Kidney epithelial cell (primary cell): Measurements from ENCODE around the gene NOC3L. TPM values are rescaled to one million over a fixed set of nuclear protein-coding genes. Genes with fewer than 3 reads are reported as not detected.

Experiments used
- DNase-seq: peaks from one replicate; pipeline ENCODE4 v3.0.0-alpha.2; 2010; ENCODE audit warnings: low read depth
- H3K27me3 ChIP-seq: 2 replicates; pipeline ENCODE4 v1.6.0; 2011; ENCODE audit warnings: low read length; ENCODE audit not compliant: control insufficient read depth, insufficient read depth
- H3K36me3 ChIP-seq: 2 replicates; pipeline ENCODE4 v1.5.1; 2011; ENCODE audit warnings: low read length; ENCODE audit not compliant: control insufficient read depth, insufficient read depth
- H3K4me3 ChIP-seq: 2 replicates; pipeline ENCODE4 v1.5.1; 2011; ENCODE audit warnings: low read depth, mild to moderate bottlenecking, control low read depth, low read length
- CTCF ChIP-seq: IDR thresholded peaks from 2 replicates; pipeline ENCODE4 v1.5.1; 2011; ENCODE audit warnings: mild to moderate bottlenecking, moderate library complexity, low read length, control low read depth, inconsistent platforms; ENCODE audit not compliant: insufficient read depth, poor library complexity, severe bottlenecking
- total RNA-seq: library from RNA; depleted of rRNA; stranded (reverse); fragments of >200 nt; gene quantifications from 2 replicates; pipeline ENCODE4 v1.2.3, GENCODE V29; 2015

NOC3L gene
- total RNA-seq, 1 donor from 2014 or later, result 17.8 TPM

DNA sequence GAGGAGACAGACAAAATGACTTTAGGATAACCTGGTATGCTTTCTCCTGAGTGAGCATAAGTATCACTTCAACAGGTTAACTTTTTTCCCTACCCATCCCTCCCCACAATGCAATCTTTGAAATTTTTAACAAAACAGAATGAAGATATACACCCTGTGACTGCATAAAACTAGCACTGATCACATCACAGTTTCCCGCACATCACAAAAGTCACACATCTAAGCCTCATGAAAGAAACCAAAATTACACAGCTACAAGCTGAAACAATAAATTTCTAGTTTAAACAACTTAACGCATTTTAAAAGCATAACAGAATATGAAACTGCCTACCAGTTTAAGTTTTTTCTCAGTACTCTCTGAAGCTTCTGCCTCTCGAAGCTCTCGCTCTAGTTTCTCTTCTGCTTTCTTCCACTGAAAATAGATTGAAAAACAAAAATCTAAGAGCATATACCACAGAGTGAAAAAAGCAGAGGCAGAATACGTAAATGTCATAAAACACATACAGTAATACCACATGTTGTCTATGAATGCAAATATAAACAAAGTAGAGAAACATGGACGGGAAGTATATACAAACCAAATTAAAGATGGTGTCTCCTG, 18.1 kb downstream of the NOC3L start:
- H3K4me3 ChIP-seq, result no peak overlapping the region
- no peak for DNase-seq
- TF ChIP-seq CTCF, result no peak
- no peaks in the 10 kb centered on the region for H3K36me3 ChIP-seq
- no peaks in the 10 kb centered on the region for H3K27me3 ChIP-seq

DNA sequence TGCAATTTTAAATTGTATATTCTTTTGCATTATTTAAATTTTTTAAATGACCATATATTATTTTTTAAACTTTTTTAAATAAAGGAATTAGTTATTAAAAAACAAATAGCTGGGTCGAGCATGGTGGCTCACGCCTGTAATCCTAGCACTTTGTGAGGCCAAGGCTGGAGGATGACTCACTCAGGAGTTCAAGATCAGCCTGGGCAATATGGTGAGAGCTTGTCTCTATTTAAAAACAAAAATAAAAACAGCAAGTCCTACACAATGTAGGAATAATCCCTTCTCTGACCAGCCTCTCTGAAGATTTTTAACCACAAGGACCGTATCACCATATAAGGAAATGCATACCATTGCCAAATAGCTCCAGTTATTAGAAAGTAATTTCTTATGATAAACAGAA, 19.6 kb downstream of the NOC3L start:
- DNase-seq, result no peak
- H3K4me3 ChIP-seq, result no peak overlapping the region
- no peak for TF ChIP-seq CTCF
- H3K27me3 ChIP-seq, result no peaks in the 10 kb centered on the region
- H3K36me3 ChIP-seq, result no peaks in the 10 kb centered on the region

DNA sequence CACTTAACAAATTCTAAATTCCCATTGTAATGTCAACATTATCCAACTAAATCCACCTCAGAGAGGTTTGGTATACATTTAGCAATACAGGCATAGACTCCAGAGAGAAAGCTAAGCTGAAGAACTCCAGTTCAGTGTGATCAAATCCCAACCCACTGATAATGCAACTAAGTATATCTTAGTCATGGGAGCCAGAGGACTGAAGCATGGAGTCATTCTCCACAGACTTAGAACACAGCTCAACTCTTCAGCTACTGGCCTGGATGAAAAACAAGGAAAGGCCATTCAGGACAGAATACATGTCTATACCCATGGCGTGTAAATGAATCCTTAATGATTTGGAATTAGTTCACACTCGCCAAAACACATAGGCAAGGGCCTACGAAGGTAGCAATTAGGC, 27.9 kb downstream of the NOC3L start:
- peaks cover 1% of the 10 kb centered on the region for H3K36me3 ChIP-seq
- no peak for TF ChIP-seq CTCF
- DNase-seq, result no peak
- H3K4me3 ChIP-seq, result no peak overlapping the region
- no peaks in the 10 kb centered on the region for H3K27me3 ChIP-seq

GRCh38 chr10:94333051-94333450, 29.7 kb downstream of the NOC3L start:
- DNase-seq, result no peak
- Histone ChIP-seq H3K4me3 (no peak overlapping the region), H3K27me3 (no peaks in the 10 kb centered on the region), H3K36me3 (peaks cover 1% of the 10 kb centered on the region)
- TF ChIP-seq CTCF, result no peak

- Histone ChIP-seq H3K4me3 (no peak overlapping the region), H3K36me3 (no peaks in the 10 kb centered on the region), H3K27me3 (no peaks in the 10 kb centered on the region)
- no peak for DNase-seq
- TF ChIP-seq CTCF, result no peak
Measured at GRCh38 chr10:94328613-94329012, 34.1 kb downstream of the NOC3L start.

DNA sequence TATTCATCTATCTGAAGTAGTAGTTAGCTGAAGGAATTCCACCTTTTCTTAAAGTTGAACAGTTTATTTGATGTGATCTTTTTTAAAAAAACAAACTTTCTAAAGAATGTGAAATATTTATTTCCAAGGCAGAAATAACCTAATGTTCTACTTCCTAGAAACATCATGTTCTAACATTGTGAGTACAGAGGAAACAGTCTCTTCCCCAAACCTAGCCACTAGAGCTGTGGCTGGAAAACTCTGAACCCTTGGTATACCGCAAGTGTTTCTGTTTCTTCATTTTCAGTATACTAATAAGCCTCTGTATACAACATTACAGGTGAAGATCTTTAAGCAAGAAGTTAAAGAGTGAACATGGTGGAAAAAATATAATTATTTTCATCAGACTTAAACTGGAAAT, 35.1 kb downstream of the NOC3L start:
- Histone ChIP-seq H3K4me3 (no peak overlapping the region), H3K36me3 (no peaks in the 10 kb centered on the region), H3K27me3 (no peaks in the 10 kb centered on the region)
- DNase-seq, result no peak
- TF ChIP-seq CTCF, result no peak
